GM12872 (cell line): ENCODE results near the gene BABAM2.

Experiments used
- TF ChIP-seq, protein P1 (sequence below): IDR thresholded peaks from 3 replicates; pipeline ENCODE4 v1.5.1; 2011; ENCODE audit warnings: low read depth, mild to moderate bottlenecking, low read length, moderate library complexity; ENCODE audit not compliant: insufficient read depth

Gene BABAM2

DNA sequence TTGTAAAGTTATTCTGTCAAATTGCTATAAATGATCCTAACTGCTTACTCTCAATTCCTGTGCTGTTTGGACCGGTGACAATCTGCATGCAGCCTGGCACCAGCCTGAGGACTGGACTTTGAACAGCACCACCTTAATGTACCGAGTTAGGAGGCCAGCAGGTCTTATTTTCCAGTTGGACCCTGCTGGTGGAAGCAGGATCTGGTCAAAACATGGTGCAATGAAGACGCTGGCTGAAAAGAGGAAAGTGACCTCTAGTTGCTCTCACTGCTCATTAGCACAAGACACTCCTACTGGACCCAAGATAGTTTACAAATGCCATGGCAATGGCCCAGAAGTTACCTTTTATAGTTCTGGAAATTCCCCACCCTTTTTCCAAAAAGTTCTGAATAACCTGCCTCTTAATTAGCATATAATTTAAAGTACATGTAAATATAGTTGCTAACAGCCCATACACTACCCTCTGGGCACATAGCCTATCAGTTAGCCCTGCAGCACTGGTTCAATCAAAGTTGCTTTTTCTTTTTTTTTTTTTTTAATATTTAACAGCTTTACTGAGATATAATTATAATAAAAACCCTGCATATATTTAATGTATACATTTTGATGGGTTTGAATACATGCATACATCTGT is 36.2 kb upstream of the BABAM2 start:
- TF ChIP-seq, protein P1, sequence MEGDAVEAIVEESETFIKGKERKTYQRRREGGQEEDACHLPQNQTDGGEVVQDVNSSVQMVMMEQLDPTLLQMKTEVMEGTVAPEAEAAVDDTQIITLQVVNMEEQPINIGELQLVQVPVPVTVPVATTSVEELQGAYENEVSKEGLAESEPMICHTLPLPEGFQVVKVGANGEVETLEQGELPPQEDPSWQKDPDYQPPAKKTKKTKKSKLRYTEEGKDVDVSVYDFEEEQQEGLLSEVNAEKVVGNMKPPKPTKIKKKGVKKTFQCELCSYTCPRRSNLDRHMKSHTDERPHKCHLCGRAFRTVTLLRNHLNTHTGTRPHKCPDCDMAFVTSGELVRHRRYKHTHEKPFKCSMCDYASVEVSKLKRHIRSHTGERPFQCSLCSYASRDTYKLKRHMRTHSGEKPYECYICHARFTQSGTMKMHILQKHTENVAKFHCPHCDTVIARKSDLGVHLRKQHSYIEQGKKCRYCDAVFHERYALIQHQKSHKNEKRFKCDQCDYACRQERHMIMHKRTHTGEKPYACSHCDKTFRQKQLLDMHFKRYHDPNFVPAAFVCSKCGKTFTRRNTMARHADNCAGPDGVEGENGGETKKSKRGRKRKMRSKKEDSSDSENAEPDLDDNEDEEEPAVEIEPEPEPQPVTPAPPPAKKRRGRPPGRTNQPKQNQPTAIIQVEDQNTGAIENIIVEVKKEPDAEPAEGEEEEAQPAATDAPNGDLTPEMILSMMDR = no peak

DNA sequence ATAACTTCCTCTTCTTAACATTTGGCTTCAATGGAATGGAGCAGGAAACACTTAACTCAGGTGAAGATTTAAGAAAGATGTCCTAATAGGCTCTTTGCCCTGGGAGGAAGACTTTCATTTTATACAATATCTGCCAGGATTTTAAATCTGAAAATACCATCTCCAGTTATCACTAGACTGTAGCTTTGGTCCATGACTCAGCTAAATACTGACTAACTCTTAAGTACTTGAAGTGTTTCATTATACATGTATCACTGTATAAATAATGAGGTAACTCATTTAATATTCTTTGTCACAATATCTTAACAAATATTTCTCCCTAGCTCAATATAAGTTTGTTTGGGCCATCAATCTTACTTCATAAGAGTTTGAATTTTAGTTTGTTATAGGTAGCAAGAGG is 35.1 kb upstream of the BABAM2 start:
- TF ChIP-seq, protein P1 = no peak

DNA sequence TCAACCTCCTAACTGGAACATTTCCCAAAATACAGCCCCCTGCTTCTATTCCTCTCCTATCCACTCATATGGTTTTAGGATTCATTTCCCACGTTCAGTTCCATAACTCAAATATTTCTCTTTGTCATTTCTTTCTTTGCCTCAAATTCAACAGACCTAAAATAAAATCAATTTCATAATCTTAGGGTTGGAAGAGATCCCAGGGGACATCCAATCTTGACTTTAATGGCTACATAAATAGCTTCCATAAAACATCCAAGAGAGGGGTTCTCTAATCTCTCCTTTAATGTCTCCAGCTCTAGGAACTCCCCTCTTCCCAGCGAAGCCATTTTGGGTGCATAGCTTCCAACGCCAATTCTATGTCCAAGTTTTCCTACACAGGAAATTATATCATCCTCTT is 34.1 kb upstream of the BABAM2 start:
- TF ChIP-seq, protein P1 = no peak

DNA sequence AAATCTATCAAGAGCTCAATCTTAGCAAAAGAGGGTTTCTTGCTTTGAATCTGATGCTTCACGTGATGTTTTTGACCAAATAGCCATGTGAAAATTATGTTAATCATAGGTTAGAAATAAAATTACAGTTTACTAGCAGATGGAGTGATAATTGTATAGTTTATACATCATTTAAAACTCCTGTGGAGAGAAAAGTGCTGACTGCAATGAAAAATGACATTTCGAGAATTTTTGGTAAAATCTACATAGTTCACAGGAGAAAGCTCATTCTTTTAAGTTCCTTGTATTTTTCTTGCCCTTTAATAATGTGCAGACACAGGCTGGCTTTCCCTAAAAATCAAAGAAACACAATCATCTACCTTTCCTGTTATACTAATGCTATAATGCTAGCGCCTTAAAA is 33.6 kb upstream of the BABAM2 start:
- TF ChIP-seq, protein P1 = no peak

DNA sequence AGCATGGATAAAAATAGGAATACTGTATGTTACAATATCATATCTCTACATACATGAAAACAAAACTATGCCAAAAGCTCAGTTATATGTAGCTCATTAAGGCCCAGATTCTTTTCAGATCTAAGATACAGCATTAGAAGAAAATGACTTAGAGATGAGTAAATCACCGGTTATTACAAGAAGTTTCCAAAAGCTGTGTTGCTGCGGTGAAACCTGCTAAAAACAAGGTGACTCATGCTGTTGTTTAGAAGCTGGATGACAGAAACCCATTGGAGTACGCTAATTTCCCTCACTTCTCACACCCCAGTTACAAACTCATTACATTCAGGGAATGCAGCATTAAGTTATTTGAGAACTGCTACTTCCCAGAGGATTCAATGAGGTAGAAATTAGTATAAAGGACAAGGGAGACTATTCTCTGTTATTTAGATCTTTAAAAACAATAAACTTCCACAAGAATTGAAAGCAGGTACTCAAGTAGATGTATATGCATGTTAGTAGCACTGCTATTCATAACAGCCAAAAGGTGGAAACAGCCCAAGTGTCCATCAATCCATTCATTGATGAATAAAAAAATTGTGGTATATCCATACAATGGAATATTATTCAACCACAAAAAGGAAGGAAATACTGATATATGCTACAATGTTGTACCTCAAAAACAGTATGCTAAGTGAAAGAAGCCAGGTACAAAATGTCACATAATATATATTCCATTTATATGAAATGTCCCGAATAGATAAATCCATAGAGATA is 32.9 kb upstream of the BABAM2 start:
- TF ChIP-seq, protein P1 = no peak

DNA sequence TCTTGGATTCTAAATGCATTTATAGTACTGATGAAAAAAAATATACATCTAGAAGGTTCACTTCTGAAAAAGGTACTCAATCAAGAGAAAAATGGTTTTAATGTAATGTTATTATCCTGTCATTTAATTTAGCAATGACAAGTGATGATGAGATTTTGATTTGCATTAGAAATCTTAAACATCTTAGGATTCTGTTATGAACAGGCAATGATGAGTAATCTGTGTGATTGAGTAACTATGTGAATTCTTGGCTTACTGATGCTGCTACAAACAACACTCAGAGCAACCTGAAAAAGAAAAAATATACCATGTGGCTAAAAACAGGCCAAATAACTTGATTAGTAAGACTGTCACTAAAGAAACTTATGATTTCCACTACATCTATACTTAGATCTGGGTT is 30.4 kb upstream of the BABAM2 start:
- TF ChIP-seq, protein P1 = no peak

DNA sequence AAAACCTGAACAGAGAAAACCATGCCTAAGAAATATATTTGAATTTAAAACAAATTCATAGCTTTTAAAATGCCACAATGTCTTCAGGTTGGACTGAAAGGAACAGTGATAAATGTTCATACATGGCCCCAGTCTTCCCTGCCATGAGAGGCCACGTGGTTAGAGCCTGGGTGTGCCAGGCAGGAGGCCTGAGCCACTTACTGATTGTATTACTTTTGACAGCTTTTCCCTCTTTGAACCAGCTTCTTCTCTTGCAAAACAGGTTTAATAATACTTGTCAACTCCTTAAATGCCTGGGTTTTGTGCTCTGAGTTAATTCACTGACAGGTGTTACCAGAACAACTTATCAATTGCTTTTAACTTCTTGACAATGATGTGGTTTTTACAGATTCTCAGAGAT is 27.4 kb upstream of the BABAM2 start:
- TF ChIP-seq, protein P1 = no peak
